Activated CD8-positive, alpha-beta T cell treated with anti-CD3 and anti-CD28 coated beads, Interleukin-2, amount 10 ng/mL, durations not matched to agents 7 days and 5 days (primary cell): Measurements from ENCODE around the gene GPX7. TPM values are rescaled to one million over a fixed set of nuclear protein-coding genes. Genes with fewer than 3 reads are reported as not detected.
A peak's percentile ranks its signal among the peaks of the same experiment; 100 is the strongest.
"Not testable (repeated sequence)": the region's sequence is repeated elsewhere in the genome, so short reads cannot be mapped to it uniquely, and the experiment has no call there.

Experiments
- ATAC-seq: fragments of 150-1000 bp; cut with Tn5 transposase; one replicate; pipeline ENCODE4 v1.10.0; 2021; ENCODE audit warnings: moderate library complexity
- CTCF ChIA-PET: fragments of 350-600 bp; sonication (Branson Sonifier 250); formaldehyde crosslinking; loops from one replicate; lab custom pipeline; 2021; ENCODE audit warnings: antibody characterized with exemption; lab: Charles Lee
- POLR2A ChIA-PET: fragments of 350-600 bp; sonication (Branson Sonifier 250); formaldehyde crosslinking; loops from one replicate; lab custom pipeline; 2021; ENCODE audit warnings: antibody characterized with exemption; lab: Charles Lee
- DNase-seq: peaks from one replicate; pipeline ENCODE4 v3.0.0-alpha.2; 2020
- H3K27ac Mint-ChIP-seq: one replicate; pipeline ENCODE4 v1.8.0; 2021; ENCODE audit warnings: mild to moderate bottlenecking, mixed read lengths
- H3K27me3 Mint-ChIP-seq: one replicate; pipeline ENCODE4 v1.8.0; 2021; ENCODE audit warnings: low read depth, mixed read lengths
- H3K36me3 Mint-ChIP-seq: one replicate; pipeline ENCODE4 v1.8.0; 2021; ENCODE audit warnings: low read depth, mixed read lengths
- H3K4me1 Mint-ChIP-seq: one replicate; pipeline ENCODE4 v1.8.0; 2021; ENCODE audit warnings: low read depth, mixed read lengths
- H3K4me3 Mint-ChIP-seq: one replicate; pipeline ENCODE4 v1.8.0; 2021; ENCODE audit warnings: mild to moderate bottlenecking, mixed read lengths
- H3K9me3 Mint-ChIP-seq: one replicate; pipeline ENCODE4 v1.8.0; 2022; ENCODE audit warnings: mixed read lengths; ENCODE audit not compliant: insufficient read depth
- total RNA-seq, 2 experiments: library from RNA; stranded (reverse); gene quantifications; one replicate each; pipeline ENCODE4 v1.2.3, GENCODE V29; 2021

Gene GPX7
- total RNA-seq, 2 experiments from 2014 or later = 10.0 to 10.4 TPM

DNA sequence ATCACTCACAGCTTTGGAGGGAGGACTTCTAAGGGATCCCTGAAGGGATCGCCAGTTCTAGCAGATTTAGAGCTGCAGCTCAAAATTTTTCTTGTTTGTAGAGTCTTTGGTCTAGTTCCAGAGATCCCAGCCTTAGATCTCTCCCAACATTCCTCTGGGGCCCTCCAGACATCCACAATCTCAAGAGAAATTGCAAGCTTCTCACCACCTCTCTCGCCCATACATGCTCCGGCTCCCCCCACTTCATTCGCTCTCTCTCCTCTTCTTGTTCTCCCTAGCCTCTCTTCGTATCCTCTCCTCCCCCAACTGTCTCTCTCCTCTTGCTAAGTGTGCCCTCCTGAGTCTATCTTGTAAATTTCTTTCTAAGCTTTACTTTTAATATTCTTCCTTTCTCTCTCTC is 34.2 kb upstream of the GPX7 start:
- Mint-ChIP-seq H3K27ac (no peak overlapping the region), H3K9me3 (no peaks in the 10 kb centered on the region), H3K36me3 (no peaks in the 10 kb centered on the region), H3K4me3 (no peak overlapping the region), H3K4me1 (peaks cover 14% of the 10 kb centered on the region), H3K27me3 (peaks cover 3% of the 10 kb centered on the region)
- ATAC-seq (no peak), DNase-seq (no peak)
- POLR2A ChIA-PET = interaction anchor here (0.7 to 1.7 kb wide), 2 partner anchors 14 to 164 kb away, joined by 3 to 5 read pairs; partner anchors contain the start of genes ORC1 and PRPF38A
- CTCF ChIA-PET = interaction anchor here (1.5 to 3.0 kb wide), 2 partner anchors 14 to 53 kb away, joined by 3 to 10 read pairs; partner anchors contain the start of gene TUT4

DNA sequence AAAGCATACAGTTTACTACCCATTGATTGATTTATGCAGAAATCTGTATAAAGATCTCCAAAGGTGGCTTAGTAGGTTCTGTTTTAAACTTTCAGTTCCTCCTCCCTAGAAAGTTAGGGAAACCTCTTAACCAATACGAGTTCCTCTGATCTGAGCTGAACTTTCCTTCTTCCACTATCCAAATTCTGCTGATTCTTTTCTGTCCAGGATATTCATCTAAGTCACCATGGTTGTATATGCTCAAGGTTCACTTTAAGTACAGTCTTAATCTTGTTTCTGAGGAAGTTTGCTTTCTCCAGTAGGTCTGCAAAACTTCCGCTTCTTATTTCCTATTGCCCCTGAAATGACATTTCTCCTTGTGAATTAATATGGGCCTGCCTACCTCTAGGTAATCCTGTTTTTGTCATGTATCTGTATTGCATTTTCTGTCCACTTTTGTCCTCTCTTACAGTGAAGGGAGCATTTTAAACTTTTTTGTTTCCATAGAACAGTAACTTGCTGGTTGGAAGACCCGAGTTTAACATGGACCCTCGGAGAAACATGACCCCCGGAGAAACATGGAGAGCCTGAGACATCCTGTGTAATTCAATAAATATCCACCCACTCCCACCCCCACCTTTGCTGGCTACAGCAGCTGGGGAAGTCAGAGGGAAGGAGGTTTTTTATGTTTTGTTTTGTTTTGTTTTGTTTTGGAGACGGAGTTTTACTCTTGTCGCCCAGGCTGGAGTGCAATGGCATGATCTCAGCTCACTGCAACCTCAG is 32.5 kb upstream of the GPX7 start:
- POLR2A ChIA-PET = interaction anchor here (0.6 to 1.3 kb wide), 2 partner anchors 22 to 472 kb away, joined by 3 read pairs; no protein-coding TSS in a partner anchor
- no peak overlapping the region for H3K4me3 Mint-ChIP-seq
- peaks cover 14% of the 10 kb centered on the region for H3K4me1 Mint-ChIP-seq
- H3K9me3 Mint-ChIP-seq = no peaks in the 10 kb centered on the region
- H3K27ac Mint-ChIP-seq = peak overlapping the region; percentile 47
- no peak for DNase-seq
- no peaks in the 10 kb centered on the region for H3K36me3 Mint-ChIP-seq
- CTCF ChIA-PET = interaction anchor here (1.5 to 3.0 kb wide), 2 partner anchors 16 to 56 kb away, joined by 3 to 10 read pairs; partner anchors contain the start of gene TUT4
- no peak for ATAC-seq
- H3K27me3 Mint-ChIP-seq = peaks cover 3% of the 10 kb centered on the region

DNA sequence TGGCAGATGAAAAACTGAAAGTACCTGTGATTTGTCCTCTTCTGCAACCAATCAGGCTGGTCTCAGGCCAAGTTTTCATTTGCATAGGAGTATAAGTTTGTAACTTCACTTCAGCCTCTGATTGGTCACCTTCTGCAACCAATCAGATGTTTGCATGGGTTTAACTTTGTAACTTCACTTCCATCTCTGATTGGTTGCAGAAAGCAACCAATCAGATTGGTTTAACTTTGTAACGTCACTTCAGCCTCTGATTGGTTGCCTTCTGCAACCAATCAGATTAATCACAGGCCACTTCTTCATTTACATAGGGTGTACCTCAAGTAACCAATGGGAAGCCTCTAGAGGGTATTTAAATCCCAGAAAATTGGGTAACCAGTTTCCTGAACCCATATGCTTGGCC is 30.4 kb upstream of the GPX7 start:
- ChIA-PET CTCF (no interaction called here), POLR2A (no interaction called here)
- no peaks in the 10 kb centered on the region for H3K36me3 Mint-ChIP-seq
- ATAC-seq (no peak), DNase-seq (peak; percentile 26)
- no peak overlapping the region for H3K4me3 Mint-ChIP-seq
- no peak overlapping the region for H3K27ac Mint-ChIP-seq
- H3K4me1 Mint-ChIP-seq = peaks cover 14% of the 10 kb centered on the region
- peaks cover 3% of the 10 kb centered on the region for H3K27me3 Mint-ChIP-seq
- no peaks in the 10 kb centered on the region for H3K9me3 Mint-ChIP-seq

DNA sequence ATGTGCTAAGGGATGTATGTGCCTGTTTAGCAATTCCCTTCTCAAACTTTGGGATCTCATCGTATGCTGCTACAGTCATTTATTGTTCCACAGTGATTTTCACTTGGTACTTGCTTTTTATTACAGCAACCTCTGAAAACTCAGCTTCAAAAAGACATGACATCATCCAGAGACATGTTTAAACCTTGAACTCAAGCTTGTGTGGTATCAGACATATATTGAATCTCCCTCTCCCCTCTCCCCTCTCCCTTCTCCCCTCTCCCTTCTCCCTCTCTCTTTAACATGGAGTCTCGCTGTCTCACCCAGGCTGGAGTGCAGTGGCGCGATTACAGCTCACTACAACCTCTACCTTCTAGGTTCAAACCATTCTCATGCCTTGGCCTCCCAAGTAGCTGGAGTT is 29.8 kb upstream of the GPX7 start:
- no peak for ATAC-seq
- DNase-seq = no peak
- ChIA-PET POLR2A (interaction anchor here (0.6 kb wide), 1 partner anchor 89 kb away, joined by 3 read pairs; no protein-coding TSS in a partner anchor), CTCF (no interaction called here)
- no peak overlapping the region for H3K4me3 Mint-ChIP-seq
- H3K36me3 Mint-ChIP-seq = no peaks in the 10 kb centered on the region
- peaks cover 14% of the 10 kb centered on the region for H3K4me1 Mint-ChIP-seq
- H3K9me3 Mint-ChIP-seq = no peaks in the 10 kb centered on the region
- no peak overlapping the region for H3K27ac Mint-ChIP-seq
- peaks cover 3% of the 10 kb centered on the region for H3K27me3 Mint-ChIP-seq

DNA sequence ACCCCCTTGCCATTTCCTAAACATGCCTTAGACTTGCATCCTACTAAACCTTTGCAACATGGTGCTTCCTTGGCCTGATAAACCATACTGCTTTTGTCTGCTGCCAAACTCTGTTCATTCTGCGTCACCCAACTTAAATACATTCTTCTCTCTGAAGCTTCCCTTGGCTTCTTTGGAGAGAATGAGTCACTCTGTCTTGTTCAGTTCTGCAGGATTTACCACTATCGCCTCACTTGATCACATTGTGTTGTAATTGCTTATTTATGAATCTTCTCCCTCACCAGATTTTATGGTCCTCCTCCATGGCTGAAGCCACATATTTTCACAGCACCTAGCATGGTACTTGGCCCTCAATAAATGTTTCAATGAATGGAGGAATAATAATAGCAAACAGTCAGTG is 27.6 kb upstream of the GPX7 start:
- no peak for ATAC-seq
- Mint-ChIP-seq H3K4me1 (peaks cover 15% of the 10 kb centered on the region), H3K27ac (no peak overlapping the region), H3K9me3 (peaks cover 6% of the 10 kb centered on the region), H3K36me3 (peaks cover 7% of the 10 kb centered on the region), H3K27me3 (no peaks in the 10 kb centered on the region), H3K4me3 (no peak overlapping the region)
- DNase-seq = no peak
- POLR2A ChIA-PET = no interaction called here
- CTCF ChIA-PET = no interaction called here

DNA sequence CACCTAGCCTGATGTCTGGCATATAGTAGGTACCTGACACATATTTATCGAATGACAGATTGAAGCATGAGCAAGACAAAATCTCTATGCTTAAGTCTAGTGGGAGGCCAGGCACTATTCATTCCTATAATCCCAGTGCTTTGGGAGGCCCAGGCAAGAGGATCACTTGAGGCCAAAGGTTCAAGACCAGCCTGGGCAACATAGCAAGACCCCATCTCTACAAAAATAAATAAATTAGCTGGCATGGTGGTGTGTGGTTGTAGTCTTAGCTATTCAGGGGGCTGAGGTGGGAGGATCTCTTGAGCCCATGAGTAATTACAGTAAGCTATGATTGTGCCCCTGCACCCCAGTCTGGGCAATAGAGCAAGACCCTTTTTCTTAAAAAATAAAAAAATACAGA is 26.1 kb upstream of the GPX7 start:
- ATAC-seq (no peak), DNase-seq (no peak)
- Mint-ChIP-seq H3K9me3 (peaks cover 6% of the 10 kb centered on the region), H3K27me3 (no peaks in the 10 kb centered on the region), H3K36me3 (peaks cover 7% of the 10 kb centered on the region), H3K27ac (no peak overlapping the region), H3K4me3 (no peak overlapping the region), H3K4me1 (peaks cover 15% of the 10 kb centered on the region)
- ChIA-PET CTCF (no interaction called here), POLR2A (no interaction called here)

DNA sequence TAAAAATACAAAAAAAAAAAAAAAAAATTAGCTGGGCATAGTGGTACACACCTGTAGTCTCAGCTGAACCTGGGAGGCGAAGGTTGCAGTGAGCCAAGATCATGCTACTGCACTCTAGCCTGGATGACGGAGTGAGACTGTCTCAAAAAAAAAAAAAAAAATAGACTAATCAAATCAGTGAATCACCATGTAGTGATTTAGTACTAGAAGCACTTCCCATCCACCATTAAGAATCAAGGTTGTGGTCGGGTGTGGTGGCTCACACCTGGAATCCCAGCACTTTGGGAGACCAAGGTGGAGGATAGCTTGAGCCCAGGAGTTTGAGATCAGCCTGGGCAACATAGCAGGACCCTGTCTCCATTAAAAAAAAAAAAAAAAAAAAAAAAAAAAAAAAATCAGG is 24.1 kb upstream of the GPX7 start:
- CTCF ChIA-PET = interaction anchor here (1.0 kb wide), 1 partner anchor 30 kb away, joined by 3 read pairs; no protein-coding TSS in a partner anchor
- H3K9me3 Mint-ChIP-seq, ATAC-seq, H3K36me3 Mint-ChIP-seq, H3K27me3 Mint-ChIP-seq, H3K27ac Mint-ChIP-seq, POLR2A ChIA-PET, DNase-seq, H3K4me3 Mint-ChIP-seq: not testable (repeated sequence)
- peaks cover 12% of the 10 kb centered on the region for H3K4me1 Mint-ChIP-seq

DNA sequence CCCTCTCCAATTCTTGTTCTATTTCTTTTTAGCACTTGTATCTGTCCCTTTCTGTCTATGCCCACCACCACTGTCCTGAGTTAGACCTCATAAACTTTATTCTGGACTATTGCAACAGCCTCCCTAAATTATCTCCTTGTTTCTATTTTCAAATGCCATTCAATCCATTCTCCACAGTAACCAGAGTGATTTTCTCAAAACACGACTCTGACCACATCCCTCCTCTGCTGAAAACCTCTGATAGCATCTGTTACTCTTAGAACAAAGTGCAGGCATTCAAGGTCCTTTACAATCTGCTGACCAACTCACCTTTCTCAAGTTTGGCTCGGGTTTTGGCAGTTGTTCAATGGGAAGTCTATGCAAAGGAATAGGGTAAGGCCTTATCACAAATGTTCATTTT is 22.8 kb upstream of the GPX7 start:
- Mint-ChIP-seq H3K36me3 (peaks cover 7% of the 10 kb centered on the region), H3K4me3 (no peak overlapping the region), H3K4me1 (peaks cover 12% of the 10 kb centered on the region), H3K27ac (peak overlapping the region; percentile 45), H3K9me3 (peaks cover 6% of the 10 kb centered on the region), H3K27me3 (no peaks in the 10 kb centered on the region)
- CTCF ChIA-PET = interaction anchor here (1.1 kb wide), 1 partner anchor 9 kb away, joined by 3 read pairs; no protein-coding TSS in a partner anchor
- POLR2A ChIA-PET = interaction anchor here (1.2 kb wide), 1 partner anchor 59 kb away, joined by 3 read pairs; no protein-coding TSS in a partner anchor
- ATAC-seq (no peak), DNase-seq (no peak)

DNA sequence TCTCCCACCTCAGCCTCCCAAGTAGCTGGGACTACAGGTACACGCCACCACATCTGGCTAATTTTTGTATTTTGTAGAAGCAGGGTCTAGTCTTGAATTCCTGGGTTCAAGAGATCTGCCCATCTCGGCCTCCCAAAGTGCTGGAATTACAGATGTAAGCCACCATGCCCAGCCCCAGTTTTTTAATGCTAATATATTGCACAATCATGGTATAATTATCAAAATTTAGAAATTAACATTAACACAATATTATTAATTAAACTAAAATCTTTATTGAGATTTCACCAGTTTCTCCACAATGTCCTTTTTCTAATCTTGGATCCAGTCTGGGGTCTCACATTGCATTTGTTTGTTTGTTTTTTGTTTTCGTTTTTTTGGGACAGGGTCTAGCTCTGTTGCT is 21.9 kb upstream of the GPX7 start:
- Mint-ChIP-seq H3K4me3 (no peak overlapping the region), H3K27ac (no peak overlapping the region), H3K4me1 (peaks cover 12% of the 10 kb centered on the region), H3K27me3 (no peaks in the 10 kb centered on the region), H3K9me3 (peaks cover 6% of the 10 kb centered on the region), H3K36me3 (peaks cover 7% of the 10 kb centered on the region)
- no peak for ATAC-seq
- no peak for DNase-seq
- POLR2A ChIA-PET = interaction anchor here (1.2 kb wide), 1 partner anchor 58 kb away, joined by 3 read pairs; no protein-coding TSS in a partner anchor
- CTCF ChIA-PET = interaction anchor here (1.1 kb wide), 1 partner anchor 10 kb away, joined by 3 read pairs; no protein-coding TSS in a partner anchor

DNA sequence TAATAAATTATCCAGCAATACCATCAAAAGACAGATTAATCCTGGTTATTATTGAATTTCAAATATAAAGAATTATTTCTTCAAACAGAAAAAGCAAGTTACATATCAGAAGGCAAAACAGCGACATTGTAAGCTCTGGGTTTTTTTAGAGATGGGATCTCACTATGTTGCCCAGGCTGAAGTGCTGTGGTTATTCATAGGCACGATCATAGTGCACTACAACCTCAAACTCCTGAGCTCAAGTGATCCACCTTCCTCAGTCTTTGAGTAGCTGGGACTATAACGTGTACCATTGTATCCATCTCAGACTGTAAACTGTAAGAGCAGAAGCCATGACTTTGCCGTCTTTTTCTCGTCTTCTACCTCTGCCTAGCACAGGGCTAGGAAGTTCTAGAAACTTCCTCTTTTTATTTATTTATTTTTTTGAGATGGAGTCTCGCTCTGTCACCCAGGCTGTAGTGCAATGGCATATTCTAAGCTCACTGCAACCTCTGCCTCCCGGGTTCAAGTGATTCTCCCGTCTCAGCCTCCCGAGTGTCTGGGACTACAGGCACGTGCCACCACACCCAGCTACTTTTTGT is 20.0 kb upstream of the GPX7 start:
- DNase-seq = no peak
- H3K9me3 Mint-ChIP-seq = peaks cover 6% of the 10 kb centered on the region
- peaks cover 7% of the 10 kb centered on the region for H3K36me3 Mint-ChIP-seq
- no peak for ATAC-seq
- no peak overlapping the region for H3K27ac Mint-ChIP-seq
- POLR2A ChIA-PET = no interaction called here
- no peaks in the 10 kb centered on the region for H3K27me3 Mint-ChIP-seq
- CTCF ChIA-PET = no interaction called here
- no peak overlapping the region for H3K4me3 Mint-ChIP-seq
- peaks cover 12% of the 10 kb centered on the region for H3K4me1 Mint-ChIP-seq

DNA sequence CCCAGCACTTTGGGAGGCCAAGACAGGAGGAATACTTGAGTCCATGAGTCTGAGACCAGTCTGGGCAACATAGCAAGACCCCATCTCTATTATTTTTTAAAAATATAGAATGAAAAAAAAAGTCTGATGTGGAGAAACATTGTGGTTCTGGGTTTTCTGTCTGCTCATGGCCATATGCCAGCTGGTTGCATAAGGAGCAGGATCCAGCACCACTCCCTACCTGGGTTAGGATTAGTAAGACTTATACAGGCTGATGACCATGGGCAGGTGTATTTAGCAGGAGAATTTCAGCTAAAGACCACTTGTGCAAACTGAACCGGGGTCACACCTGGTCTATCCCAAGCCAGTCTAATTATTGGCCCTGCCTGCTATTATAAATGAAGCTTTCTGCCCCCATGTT is 16.7 kb upstream of the GPX7 start:
- ATAC-seq = no peak
- POLR2A ChIA-PET = no interaction called here
- CTCF ChIA-PET = no interaction called here
- Mint-ChIP-seq H3K4me3 (no peak overlapping the region), H3K27ac (no peak overlapping the region), H3K36me3 (no peaks in the 10 kb centered on the region), H3K27me3 (no peaks in the 10 kb centered on the region), H3K4me1 (no peaks in the 10 kb centered on the region), H3K9me3 (no peaks in the 10 kb centered on the region)
- DNase-seq = no peak

DNA sequence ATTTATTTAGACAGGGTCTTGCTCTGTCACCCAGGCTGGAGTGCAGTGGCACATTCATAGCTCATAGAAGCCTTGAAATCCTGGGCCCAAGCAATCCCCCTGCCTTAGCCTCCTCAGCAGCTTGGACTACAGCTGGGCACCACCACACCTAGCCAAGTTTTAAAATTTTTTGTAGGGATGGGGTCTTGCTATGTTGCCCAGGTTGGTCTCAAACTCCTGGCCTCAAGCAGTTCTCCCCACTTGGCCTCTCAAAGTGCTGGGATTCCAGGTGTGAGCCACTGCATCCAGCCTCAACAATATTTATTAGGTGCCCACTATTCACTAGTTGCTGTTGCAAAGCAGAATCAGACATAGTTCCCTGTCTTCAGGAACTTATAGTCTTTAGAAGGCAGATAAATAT is 14.1 kb upstream of the GPX7 start:
- no peak overlapping the region for H3K27ac Mint-ChIP-seq
- H3K4me3 Mint-ChIP-seq = no peak overlapping the region
- POLR2A ChIA-PET = no interaction called here

More for the DNA sequence above, 14.1 kb upstream of the GPX7 start:
- Mint-ChIP-seq H3K4me1 (no peaks in the 10 kb centered on the region), H3K27me3 (no peaks in the 10 kb centered on the region), H3K9me3 (no peaks in the 10 kb centered on the region), H3K36me3 (no peaks in the 10 kb centered on the region)
- CTCF ChIA-PET = no interaction called here
- ATAC-seq (no peak), DNase-seq (no peak)
